A549 (cell line): Measurements from ENCODE around the gene C8A.

Source experiments
- CTCF ChIP-seq: fragments of >200 bp; sonication (Bioruptor Twin); formaldehyde crosslinking; IDR thresholded peaks from 3 replicates; pipeline ENCODE4 v1.5.1; 2016
- HDAC2 ChIP-seq: fragments of 200-600 bp; sonication (generic); IDR thresholded peaks from 2 replicates; pipeline ENCODE4 v1.6.1; 2016
- POLR2A ChIP-seq: IDR thresholded peaks from 2 replicates; pipeline ENCODE4 v1.6.1; 2012; ENCODE audit warnings: mild to moderate bottlenecking, low read length
- RNF2 ChIP-seq: fragments of 200-600 bp; sonication (generic); IDR thresholded peaks from 2 replicates; pipeline ENCODE4 v1.6.1; 2016; ENCODE audit warnings: low read depth, mild to moderate bottlenecking, antibody characterized with exemption, moderate library complexity, borderline replicate concordance
- TF ChIP-seq, protein P1 (sequence below): IDR thresholded peaks from 2 replicates; pipeline ENCODE4 v1.6.1; 2012; ENCODE audit warnings: low read depth, borderline replicate concordance

- no peak for TF ChIP-seq POLR2A
- TF ChIP-seq CTCF, result no peak
- TF ChIP-seq, protein P1, sequence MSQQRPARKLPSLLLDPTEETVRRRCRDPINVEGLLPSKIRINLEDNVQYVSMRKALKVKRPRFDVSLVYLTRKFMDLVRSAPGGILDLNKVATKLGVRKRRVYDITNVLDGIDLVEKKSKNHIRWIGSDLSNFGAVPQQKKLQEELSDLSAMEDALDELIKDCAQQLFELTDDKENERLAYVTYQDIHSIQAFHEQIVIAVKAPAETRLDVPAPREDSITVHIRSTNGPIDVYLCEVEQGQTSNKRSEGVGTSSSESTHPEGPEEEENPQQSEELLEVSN, result no peak
- TF ChIP-seq HDAC2, result no peak
- TF ChIP-seq RNF2, result no peak
Measured at GRCh38 chr1:56873213-56873612, 18.6 kb downstream of the C8A start.
